Measurements from ENCODE around the gene BOD1L2.

Gene BOD1L2

DNA sequence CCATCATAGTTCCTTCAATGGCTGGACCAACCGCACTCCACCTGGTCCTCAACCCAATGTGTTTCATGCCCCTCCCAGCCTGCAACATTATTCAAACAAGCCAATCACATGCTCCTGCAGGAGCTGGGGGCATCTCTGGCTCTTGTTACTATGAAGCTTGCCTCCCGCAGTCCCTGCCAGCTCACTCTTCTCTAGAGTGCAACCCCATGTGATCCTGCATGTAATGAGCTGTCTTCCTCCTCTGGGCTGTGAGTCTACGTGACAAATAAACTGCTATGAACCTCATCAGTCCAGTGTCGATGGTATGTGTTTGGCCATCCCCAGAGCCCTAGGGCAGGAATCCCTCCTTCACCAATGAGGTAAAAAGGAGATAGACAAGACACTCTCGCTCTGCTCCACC is 15.8 kb upstream of the BOD1L2 start:
- H3K27me3 ChIP-seq (replicated peaks; ENCODE audit: control insufficient read depth, insufficient read depth, low read length, poor library complexity, severe bottlenecking), result no peaks in the 10 kb centered on the region
- DNase-seq, result no peak
- H3K4me3 ChIP-seq (ENCODE audit: insufficient read depth, low read depth, low read length, poor library complexity, severe bottlenecking), result no peak overlapping the region
- H3K36me3 ChIP-seq (ENCODE audit: control insufficient read depth, insufficient read depth, low read length), result no peaks in the 10 kb centered on the region
- H3K27ac ChIP-seq (ENCODE audit: insufficient read depth, low read length, poor library complexity, severe bottlenecking), result no peak overlapping the region
- H3K9me3 ChIP-seq (ENCODE audit: control insufficient read depth, low read length), result no peaks in the 10 kb centered on the region
- no peaks in the 10 kb centered on the region for H3K4me1 ChIP-seq (ENCODE audit: control insufficient read depth, insufficient read depth, low read length, poor library complexity, severe bottlenecking)

DNA sequence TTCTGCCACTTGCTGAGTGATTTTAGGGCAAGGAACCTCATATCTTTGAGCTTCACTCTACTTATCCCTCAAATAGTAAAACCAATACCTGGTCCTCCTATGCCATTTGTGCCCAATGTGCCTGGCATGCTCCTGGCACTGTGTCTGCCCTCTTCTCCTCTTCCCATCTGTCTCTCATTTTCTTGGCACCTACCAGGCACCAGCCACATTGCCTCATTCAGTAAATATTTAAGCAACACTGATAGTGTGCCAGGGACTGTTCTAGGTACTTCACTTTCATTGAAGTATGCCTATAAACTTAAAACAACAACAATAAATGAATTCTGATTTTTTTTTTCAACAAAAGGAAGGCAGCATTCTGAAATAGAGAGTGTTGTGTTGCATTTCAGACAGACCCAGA is 15.1 kb upstream of the BOD1L2 start:
- Histone ChIP-seq H3K9me3 (ENCODE audit: control insufficient read depth, low read length) (no peaks in the 10 kb centered on the region), H3K4me1 (ENCODE audit: control insufficient read depth, insufficient read depth, low read length, poor library complexity, severe bottlenecking) (no peaks in the 10 kb centered on the region), H3K4me3 (ENCODE audit: insufficient read depth, low read depth, low read length, poor library complexity, severe bottlenecking) (no peak overlapping the region), H3K27ac (ENCODE audit: insufficient read depth, low read length, poor library complexity, severe bottlenecking) (no peak overlapping the region), H3K27me3 (replicated peaks; ENCODE audit: control insufficient read depth, insufficient read depth, low read length, poor library complexity, severe bottlenecking) (no peaks in the 10 kb centered on the region), H3K36me3 (ENCODE audit: control insufficient read depth, insufficient read depth, low read length) (no peaks in the 10 kb centered on the region)
- no peak for DNase-seq

DNA sequence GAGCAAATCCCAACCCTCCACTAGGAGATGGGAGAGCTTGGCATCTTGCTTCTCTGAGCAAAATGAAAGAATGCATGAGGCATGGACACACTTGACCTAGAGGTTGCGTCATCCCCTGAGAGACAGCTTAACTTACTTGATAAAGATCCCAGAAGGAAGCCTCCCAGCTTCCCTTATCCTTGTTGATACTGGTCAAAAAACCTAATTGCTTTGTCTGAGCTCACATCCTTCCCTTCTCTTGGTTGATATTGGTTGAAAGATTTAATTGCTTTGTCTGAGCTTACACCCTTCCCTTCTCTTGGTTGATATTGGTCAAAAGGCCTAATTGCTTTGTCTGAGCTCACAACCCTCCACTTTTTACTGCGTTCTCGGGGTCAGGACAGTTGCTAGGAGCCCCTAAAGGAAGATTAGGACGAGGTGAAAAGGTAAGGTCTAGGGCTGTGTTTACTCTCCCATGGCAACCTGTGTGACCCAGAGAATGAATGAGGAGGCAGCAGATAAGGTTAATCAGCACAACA is 12.2 kb upstream of the BOD1L2 start:
- H3K4me1 ChIP-seq (ENCODE audit: control insufficient read depth, insufficient read depth, low read length, poor library complexity, severe bottlenecking), result no peaks in the 10 kb centered on the region
- H3K27ac ChIP-seq (ENCODE audit: insufficient read depth, low read length, poor library complexity, severe bottlenecking), result no peak overlapping the region
- no peaks in the 10 kb centered on the region for H3K27me3 ChIP-seq (replicated peaks; ENCODE audit: control insufficient read depth, insufficient read depth, low read length, poor library complexity, severe bottlenecking)
- no peak for DNase-seq
- no peaks in the 10 kb centered on the region for H3K36me3 ChIP-seq (ENCODE audit: control insufficient read depth, insufficient read depth, low read length)
- H3K4me3 ChIP-seq (ENCODE audit: insufficient read depth, low read depth, low read length, poor library complexity, severe bottlenecking), result no peak overlapping the region
- no peaks in the 10 kb centered on the region for H3K9me3 ChIP-seq (ENCODE audit: control insufficient read depth, low read length)

DNA sequence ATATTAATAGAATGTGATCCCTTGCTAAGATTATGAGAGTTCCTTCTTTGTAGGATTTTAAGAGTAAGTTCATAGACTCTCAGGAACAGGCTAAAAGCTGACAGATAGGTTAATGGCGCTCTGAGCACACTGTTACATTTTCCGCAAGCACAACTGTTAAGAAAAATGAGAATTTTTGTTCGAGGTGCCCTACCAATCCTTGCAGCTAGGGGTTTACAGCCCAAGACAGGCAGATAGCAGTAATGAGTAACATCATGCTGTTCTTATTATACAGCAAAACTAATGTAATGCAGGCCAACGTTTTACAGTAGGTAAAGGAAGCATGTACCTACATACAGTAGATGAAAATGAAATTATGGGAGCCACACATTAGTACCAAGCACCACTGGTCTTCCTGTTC is 11.2 kb upstream of the BOD1L2 start:
- no peaks in the 10 kb centered on the region for H3K36me3 ChIP-seq (ENCODE audit: control insufficient read depth, insufficient read depth, low read length)
- no peak overlapping the region for H3K4me3 ChIP-seq (ENCODE audit: insufficient read depth, low read depth, low read length, poor library complexity, severe bottlenecking)
- H3K27me3 ChIP-seq (replicated peaks; ENCODE audit: control insufficient read depth, insufficient read depth, low read length, poor library complexity, severe bottlenecking), result no peaks in the 10 kb centered on the region
- DNase-seq, result no peak
- no peaks in the 10 kb centered on the region for H3K4me1 ChIP-seq (ENCODE audit: control insufficient read depth, insufficient read depth, low read length, poor library complexity, severe bottlenecking)
- H3K9me3 ChIP-seq (ENCODE audit: control insufficient read depth, low read length), result no peaks in the 10 kb centered on the region
- H3K27ac ChIP-seq (ENCODE audit: insufficient read depth, low read length, poor library complexity, severe bottlenecking), result no peak overlapping the region

DNA sequence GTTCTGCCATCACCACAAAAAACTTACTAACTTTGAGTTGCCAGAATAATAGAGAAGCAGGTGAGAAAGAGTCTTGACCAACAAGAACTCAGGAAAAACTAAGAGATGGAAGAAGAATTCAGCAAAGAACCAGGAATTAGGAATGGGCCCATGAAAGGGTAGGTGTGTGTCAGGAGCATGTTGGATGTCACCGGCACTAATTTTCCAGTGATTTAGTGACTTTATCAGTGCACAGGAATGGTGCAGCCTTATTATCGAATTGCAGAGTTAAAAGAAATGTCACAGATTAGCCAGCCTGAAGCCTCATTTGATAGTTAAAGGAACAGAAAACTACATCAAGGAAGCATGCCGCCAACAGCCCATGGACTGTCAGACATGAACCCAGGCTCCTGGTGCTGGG is 9.0 kb upstream of the BOD1L2 start:
- Histone ChIP-seq H3K27me3 (replicated peaks; ENCODE audit: control insufficient read depth, insufficient read depth, low read length, poor library complexity, severe bottlenecking) (no peaks in the 10 kb centered on the region), H3K36me3 (ENCODE audit: control insufficient read depth, insufficient read depth, low read length) (no peaks in the 10 kb centered on the region), H3K4me3 (ENCODE audit: insufficient read depth, low read depth, low read length, poor library complexity, severe bottlenecking) (no peak overlapping the region), H3K4me1 (ENCODE audit: control insufficient read depth, insufficient read depth, low read length, poor library complexity, severe bottlenecking) (no peaks in the 10 kb centered on the region), H3K27ac (ENCODE audit: insufficient read depth, low read length, poor library complexity, severe bottlenecking) (no peak overlapping the region), H3K9me3 (ENCODE audit: control insufficient read depth, low read length) (no peaks in the 10 kb centered on the region)
- no peak for DNase-seq

DNA sequence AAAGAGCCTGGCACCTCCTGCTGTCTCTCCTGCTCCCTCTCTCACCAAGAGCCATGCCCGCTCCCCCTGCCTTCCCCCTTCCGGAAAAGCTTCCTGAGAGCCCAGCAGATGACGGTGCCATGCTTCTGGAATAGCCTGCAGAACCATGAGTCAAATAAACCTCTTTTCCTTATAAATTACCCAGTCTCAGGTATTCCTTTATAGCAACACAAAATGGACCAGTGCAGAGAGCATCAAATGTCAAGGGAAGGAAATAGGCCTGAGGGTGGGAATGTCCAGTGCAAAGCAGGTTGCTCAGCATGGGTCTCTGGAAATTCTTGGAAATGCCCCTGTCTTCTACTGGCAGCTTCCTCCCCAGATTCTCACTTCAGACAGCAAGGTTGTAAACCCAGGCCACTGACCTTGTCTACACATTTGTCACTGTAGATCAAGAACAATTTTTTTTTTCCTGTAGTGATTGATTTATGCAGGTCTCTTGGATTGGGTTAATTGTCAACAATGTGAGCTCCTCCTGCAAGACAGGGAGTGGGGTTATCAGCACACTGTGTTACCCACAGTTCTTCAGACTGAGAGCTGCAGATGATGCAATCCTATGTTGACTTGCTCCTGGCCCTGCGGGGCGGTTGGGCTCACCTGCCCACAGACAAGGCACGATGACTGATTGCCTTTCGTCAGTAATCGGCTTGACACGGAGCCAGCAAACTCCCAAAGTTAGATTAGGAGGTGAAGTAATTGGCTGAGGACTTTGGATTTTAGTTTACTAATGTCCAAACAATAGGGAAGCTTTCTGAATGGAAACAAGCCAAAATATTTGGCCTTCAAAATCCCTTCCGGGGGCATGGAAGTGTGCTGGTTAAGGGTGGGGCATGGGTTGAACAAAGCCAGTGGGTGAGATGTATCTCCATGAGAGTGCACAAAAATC is 5.4 kb upstream of the BOD1L2 start:
- no peak overlapping the region for H3K27ac ChIP-seq (ENCODE audit: insufficient read depth, low read length, poor library complexity, severe bottlenecking)
- H3K27me3 ChIP-seq (replicated peaks; ENCODE audit: control insufficient read depth, insufficient read depth, low read length, poor library complexity, severe bottlenecking), result no peaks in the 10 kb centered on the region
- H3K4me1 ChIP-seq (ENCODE audit: control insufficient read depth, insufficient read depth, low read length, poor library complexity, severe bottlenecking), result no peaks in the 10 kb centered on the region
- no peaks in the 10 kb centered on the region for H3K36me3 ChIP-seq (ENCODE audit: control insufficient read depth, insufficient read depth, low read length)
- no peak for DNase-seq
- H3K4me3 ChIP-seq (ENCODE audit: insufficient read depth, low read depth, low read length, poor library complexity, severe bottlenecking), result no peak overlapping the region
- H3K9me3 ChIP-seq (ENCODE audit: control insufficient read depth, low read length), result no peaks in the 10 kb centered on the region

DNA sequence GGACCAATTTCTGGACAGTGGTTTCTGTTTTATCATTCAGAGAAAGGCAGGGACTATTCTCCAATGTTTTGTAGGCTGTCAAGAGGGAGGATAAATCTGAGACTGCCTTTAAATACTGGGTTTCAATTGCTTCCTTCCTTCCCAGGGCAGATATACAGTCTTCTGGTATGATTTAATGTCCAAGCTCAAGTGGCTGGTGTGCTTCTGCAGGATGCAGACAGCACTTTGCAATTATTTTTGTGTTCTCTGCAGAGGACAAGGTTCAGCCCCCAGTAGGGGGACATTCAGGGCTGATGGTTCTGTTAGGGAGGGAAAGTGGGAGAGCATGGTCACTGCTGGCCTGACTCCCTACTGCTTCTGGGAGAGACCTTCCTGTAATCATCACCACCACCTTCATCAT is 4.6 kb upstream of the BOD1L2 start:
- no peak overlapping the region for H3K27ac ChIP-seq (ENCODE audit: insufficient read depth, low read length, poor library complexity, severe bottlenecking)
- H3K4me3 ChIP-seq (ENCODE audit: insufficient read depth, low read depth, low read length, poor library complexity, severe bottlenecking), result no peak overlapping the region
- no peaks in the 10 kb centered on the region for H3K36me3 ChIP-seq (ENCODE audit: control insufficient read depth, insufficient read depth, low read length)
- H3K4me1 ChIP-seq (ENCODE audit: control insufficient read depth, insufficient read depth, low read length, poor library complexity, severe bottlenecking), result no peaks in the 10 kb centered on the region
- no peaks in the 10 kb centered on the region for H3K9me3 ChIP-seq (ENCODE audit: control insufficient read depth, low read length)
- no peak for DNase-seq
- H3K27me3 ChIP-seq (replicated peaks; ENCODE audit: control insufficient read depth, insufficient read depth, low read length, poor library complexity, severe bottlenecking), result no peaks in the 10 kb centered on the region

DNA sequence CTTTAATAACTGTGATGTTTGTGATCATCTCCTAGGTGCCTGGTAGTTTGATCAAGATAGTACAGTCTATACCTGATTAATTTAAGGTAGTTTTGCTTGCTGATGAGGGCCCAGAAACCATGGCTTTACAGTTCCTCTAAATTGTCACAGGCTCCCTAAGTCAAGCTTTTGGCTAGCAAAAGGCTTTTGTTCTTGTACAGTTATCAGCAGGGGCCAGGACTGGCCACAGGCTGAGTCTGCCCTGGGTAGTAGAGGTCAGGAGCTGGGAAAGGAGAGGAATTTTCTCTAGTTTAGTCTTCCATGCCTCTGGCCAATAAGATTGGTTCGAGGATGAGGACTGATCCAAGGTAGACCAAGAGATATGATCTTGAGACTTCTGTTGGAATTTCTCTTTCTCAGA is 3.6 kb upstream of the BOD1L2 start:
- no peaks in the 10 kb centered on the region for H3K27me3 ChIP-seq (replicated peaks; ENCODE audit: control insufficient read depth, insufficient read depth, low read length, poor library complexity, severe bottlenecking)
- no peak overlapping the region for H3K27ac ChIP-seq (ENCODE audit: insufficient read depth, low read length, poor library complexity, severe bottlenecking)
- no peaks in the 10 kb centered on the region for H3K9me3 ChIP-seq (ENCODE audit: control insufficient read depth, low read length)
- no peak for DNase-seq
- H3K36me3 ChIP-seq (ENCODE audit: control insufficient read depth, insufficient read depth, low read length), result no peaks in the 10 kb centered on the region
- no peak overlapping the region for H3K4me3 ChIP-seq (ENCODE audit: insufficient read depth, low read depth, low read length, poor library complexity, severe bottlenecking)
- no peaks in the 10 kb centered on the region for H3K4me1 ChIP-seq (ENCODE audit: control insufficient read depth, insufficient read depth, low read length, poor library complexity, severe bottlenecking)

DNA sequence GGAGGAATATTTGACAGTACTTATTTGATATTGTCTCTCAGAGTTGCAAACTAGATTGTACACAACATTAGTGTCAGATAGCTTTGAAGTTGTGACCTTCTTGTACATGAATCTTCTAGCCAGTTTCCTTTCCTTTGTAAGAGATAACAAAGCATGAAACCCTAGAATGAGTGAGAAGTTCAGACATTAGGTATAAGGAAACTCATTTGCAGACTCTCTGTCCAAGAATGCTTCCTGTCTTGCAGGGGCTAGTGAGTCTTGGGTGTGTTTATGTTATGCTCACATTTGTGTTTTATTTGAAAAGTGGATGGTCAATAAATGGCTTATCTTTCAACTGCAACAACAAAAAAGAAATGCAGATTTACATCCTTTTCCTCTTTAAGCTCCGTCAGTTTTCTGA is 1.4 kb downstream of the BOD1L2 start:
- Histone ChIP-seq H3K27me3 (replicated peaks; ENCODE audit: control insufficient read depth, insufficient read depth, low read length, poor library complexity, severe bottlenecking) (no peaks in the 10 kb centered on the region), H3K4me1 (ENCODE audit: control insufficient read depth, insufficient read depth, low read length, poor library complexity, severe bottlenecking) (no peaks in the 10 kb centered on the region), H3K9me3 (ENCODE audit: control insufficient read depth, low read length) (no peaks in the 10 kb centered on the region), H3K4me3 (ENCODE audit: insufficient read depth, low read depth, low read length, poor library complexity, severe bottlenecking) (no peak overlapping the region), H3K36me3 (ENCODE audit: control insufficient read depth, insufficient read depth, low read length) (no peaks in the 10 kb centered on the region), H3K27ac (ENCODE audit: insufficient read depth, low read length, poor library complexity, severe bottlenecking) (no peak overlapping the region)
- no peak for DNase-seq

DNA sequence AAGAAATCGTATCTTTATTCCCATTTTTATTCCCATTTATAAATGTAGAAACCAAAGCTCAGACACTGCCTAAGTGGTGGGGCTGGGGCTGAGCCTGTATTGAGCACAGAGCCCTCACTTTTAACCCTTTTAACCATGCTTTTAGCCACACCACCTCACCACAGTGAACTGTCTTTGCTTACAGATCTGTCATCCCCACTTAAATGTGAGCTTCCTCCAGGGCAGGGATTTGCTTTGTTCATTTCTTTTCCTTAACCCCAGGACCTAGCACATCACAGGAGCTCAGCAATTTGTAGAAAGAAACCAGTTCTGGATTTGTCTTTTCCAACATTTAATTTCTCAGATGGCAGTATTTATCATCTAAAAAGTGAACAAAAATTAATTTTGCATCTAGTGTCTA is 2.2 kb downstream of the BOD1L2 start:
- no peaks in the 10 kb centered on the region for H3K9me3 ChIP-seq (ENCODE audit: control insufficient read depth, low read length)
- DNase-seq, result no peak
- no peaks in the 10 kb centered on the region for H3K4me1 ChIP-seq (ENCODE audit: control insufficient read depth, insufficient read depth, low read length, poor library complexity, severe bottlenecking)
- H3K27ac ChIP-seq (ENCODE audit: insufficient read depth, low read length, poor library complexity, severe bottlenecking), result no peak overlapping the region
- no peaks in the 10 kb centered on the region for H3K27me3 ChIP-seq (replicated peaks; ENCODE audit: control insufficient read depth, insufficient read depth, low read length, poor library complexity, severe bottlenecking)
- no peaks in the 10 kb centered on the region for H3K36me3 ChIP-seq (ENCODE audit: control insufficient read depth, insufficient read depth, low read length)
- no peak overlapping the region for H3K4me3 ChIP-seq (ENCODE audit: insufficient read depth, low read depth, low read length, poor library complexity, severe bottlenecking)
